Heart right ventricle (tissue), 16 donors: ENCODE measurements around the gene UGT2B17. TPM values are rescaled to one million over a fixed set of nuclear protein-coding genes. Genes with fewer than 3 reads are reported as not detected.
"Not testable (repeated sequence)": the region's sequence is repeated elsewhere in the genome, so short reads cannot be mapped to it uniquely, and the experiment has no call there.

Experiments
- ATAC-seq, 8 donors: fragments of 200-7000 bp; cut with Tn5 transposase; one replicate each; pipeline ENCODE4 v1.9.1; 2020; ENCODE audit warnings: mild to moderate bottlenecking in 8 of 8, moderate library complexity in 8 of 8, moderate number of reproducible peaks in 1 of 8
- DNase-seq, 2 donors: peaks; one replicate each; pipeline ENCODE4 v3.0.0-alpha.2; 2020
- H3K27ac ChIP-seq, 10 donors: fragments of 200-600 bp; sonication (generic) in 2 of 10; one replicate each; pipeline versions ENCODE4 v1.5.0 to v1.8.0; 2020 to 2022; ENCODE audit warnings: mild to moderate bottlenecking in 3 of 10
- H3K27me3 ChIP-seq, 7 donors: fragments of 200-600 bp; one replicate each; pipeline ENCODE4 v1.8.0; 2021 to 2022; ENCODE audit warnings: mild to moderate bottlenecking in 2 of 7
- H3K36me3 ChIP-seq, 9 donors: fragments of 200-600 bp; sonication (generic) in 1 of 9; one replicate each; pipeline versions ENCODE4 v1.5.0 to v1.8.0; 2020 to 2022; ENCODE audit warnings: mild to moderate bottlenecking in 2 of 9
- H3K4me1 ChIP-seq, 9 donors: fragments of 200-600 bp; sonication (generic) in 1 of 9; one replicate each; pipeline versions ENCODE4 v1.5.0 to v1.8.0; 2020 to 2022; ENCODE audit warnings: mild to moderate bottlenecking in 4 of 9
- H3K4me3 ChIP-seq, 10 donors: fragments of 200-600 bp; sonication (generic) in 2 of 10; one replicate each; pipeline versions ENCODE4 v1.5.0 to v1.8.0; 2020 to 2022; ENCODE audit warnings: mild to moderate bottlenecking in 7 of 10, moderate library complexity in 2 of 10
- H3K9me3 ChIP-seq, 11 donors: fragments of 200-600 bp in 10 of 11; sonication (generic) in 2 of 11; one replicate each; pipeline versions ENCODE4 v1.5.0 to v1.8.0; 2013 to 2022; ENCODE audit warnings: mild to moderate bottlenecking in 2 of 11, control low read depth in 1 of 11, moderate library complexity in 1 of 11
- CTCF ChIP-seq, 9 donors: fragments of 200-600 bp; sonication (generic) in 2 of 9; IDR thresholded peaks; one replicate each; pipeline versions ENCODE4 v1.5.0 to v1.8.0; 2021 to 2022; ENCODE audit warnings: antibody characterized with exemption in 9 of 9, mild to moderate bottlenecking in 5 of 9, moderate library complexity in 1 of 9
- WGBS, 2 donors: extraction: QIAGEN DNeasy Blood & Tissue Kit; methylation state at CpG; one replicate each; pipeline ENCODE4 v1.1.7; 2013; ENCODE audit warnings: inconsistent platforms in 1 of 2; 5-methylcytosine and 5-hydroxymethylcytosine counted together
- intact Hi-C, 10 donors: fragments of 100-400 bp; cut with DNase I; formaldehyde crosslinking; loops; one replicate each; pipeline versions ENCODE4 v1.11.1 to v1.14.2; 2022
- polyA plus RNA-seq, 2 donors: library from polyadenylated mRNA; stranded (reverse); fragments of 200-250 nt; gene quantifications; one replicate each; pipeline ENCODE4 v1.2.3, GENCODE V29; 2013
- total RNA-seq, 10 donors: library from RNA; stranded (reverse); fragmentation: NEBNext Ultra II Directional in 3 of 10; extraction: Animal tissue kit (Norgen Biotek cat#: 25700) in 3 of 10; gene quantifications; one replicate each; pipeline versions ENCODE4 v1.2.1 to v1.2.4, GENCODE V29; 2021 to 2023
- donor health status: Arrhythmogenic right ventricular cardiomyopathy.
- donor health status: ischemic (EF 13 %, LVEDD 7.1; RV severe dilation, severe dysfunction).
- donor health status: healthy with polysubstance abuse.
- donor health status: DM: no; HTN: yes; CAD: no.
- donor health status: DM: no; HTN: no; CAD: no.
- donor health status: ischemic (EF 25% LVEDD 6.9; RV normal size, moderate dysfunction).
- donor health status: ischemic (EF 25% LVEDD 5.7; RV mildly dilated, moderate dysfunction).
- donor health status: healthy.
- donor health status: DM: yes; HTN: yes; CAD: no.
- donor health status: Ischemic cardiomyopathy.
- donor health status: ischemic (EF 35%, LVEDD 5.7; RV mildly dilated, moderate dysfunction).
- donor health status: nonischemic (EF 11% LVEDD 7.7; RV severe dilation, severe dysfunction).
- donor health status: DM: yes; HTN: yes; CAD: no.
- donor health status: PGD.
- donor health status: ischemic (EF 29% LVEDD 5.4; RV normal size, mild dysfunction).
- donor health status: nonischemic (EF 23%, LVEDD 6.1; RV moderate dilation, normal function).

The UGT2B17 gene
- total and polyA plus RNA-seq, 12 donors = 0.12 TPM; not detected in 11

- H3K4me3 ChIP-seq = no peak overlapping the region
- H3K27ac ChIP-seq = no peak overlapping the region
- no peaks in the 10 kb centered on the region for H3K9me3 ChIP-seq
- DNase-seq (no peak), ATAC-seq (no peak)
- H3K36me3 ChIP-seq = no peaks in the 10 kb centered on the region
- WGBS, 2 donors = 100% methylated on average over 1 of the region's 1 CpG; no CpG with 5 or more reads in 1 of the 2 donors
- intact Hi-C loops = no loop called here
- no peak for TF ChIP-seq CTCF (IDR thresholded peaks at IDR 0.05)
- H3K4me1 ChIP-seq = no peaks in the 10 kb centered on the region
- H3K27me3 ChIP-seq = no peaks in the 10 kb centered on the region
Observed at GRCh38 chr4:68575081-68575480, 1.0 kb downstream of the UGT2B17 start.

GRCh38 chr4:68572653-68573170, 3.4 kb downstream of the UGT2B17 start:
- intact Hi-C loops = no loop called here
- WGBS, 2 donors = 93% methylated on average over 3 of the region's 3 CpGs; no CpG with 5 or more reads in 1 of the 2 donors
- Histone ChIP-seq H3K36me3 (no peaks in the 10 kb centered on the region), H3K27me3 (no peaks in the 10 kb centered on the region), H3K4me3 (no peak overlapping the region), H3K27ac (no peak overlapping the region), H3K4me1 (no peaks in the 10 kb centered on the region), H3K9me3 (no peaks in the 10 kb centered on the region)
- no peak for DNase-seq
- no peak for ATAC-seq
- TF ChIP-seq CTCF (IDR thresholded peaks at IDR 0.05) = no peak

- no peak overlapping the region for H3K27ac ChIP-seq
Observed at GRCh38 chr4:68570122-68570507, 6.0 kb downstream of the UGT2B17 start.

GRCh38 chr4:68569466-68570121, 6.5 kb downstream of the UGT2B17 start:
- Histone ChIP-seq H3K4me3 (no peak overlapping the region), H3K9me3 (no peaks in the 10 kb centered on the region), H3K27ac (no peak overlapping the region), H3K36me3 (no peaks in the 10 kb centered on the region), H3K4me1 (no peaks in the 10 kb centered on the region), H3K27me3 (no peaks in the 10 kb centered on the region)
- 88% methylated on average over 7 of the region's 7 CpGs; no CpG with 5 or more reads in 1 of the 2 donors for WGBS, 2 donors
- TF ChIP-seq CTCF (IDR thresholded peaks at IDR 0.05) = no peak
- intact Hi-C loops = no loop called here
- ATAC-seq (no peak), DNase-seq (no peak)

More at GRCh38 chr4:68570122-68570507, 6.0 kb downstream of the UGT2B17 start:
- intact Hi-C loops = no loop called here
- Histone ChIP-seq H3K9me3 (no peaks in the 10 kb centered on the region), H3K36me3 (no peaks in the 10 kb centered on the region), H3K4me3 (no peak overlapping the region), H3K27me3 (no peaks in the 10 kb centered on the region), H3K4me1 (no peaks in the 10 kb centered on the region)
- 93% methylated on average over 4 of the region's 4 CpGs; no CpG with 5 or more reads in 1 of the 2 donors for WGBS, 2 donors
- DNase-seq (no peak), ATAC-seq (no peak)
- TF ChIP-seq CTCF (IDR thresholded peaks at IDR 0.05) = no peak

- H3K4me3 ChIP-seq, H3K4me1 ChIP-seq, ATAC-seq, DNase-seq, H3K36me3 ChIP-seq, H3K9me3 ChIP-seq, H3K27ac ChIP-seq, H3K27me3 ChIP-seq, intact Hi-C loops: not testable (repeated sequence)
- 59 to 78% methylated on average over 1 of the region's 1 CpG for WGBS, 2 donors
Observed at GRCh38 chr4:68569036-68569435, 7.1 kb downstream of the UGT2B17 start.

- H3K27me3 ChIP-seq, H3K4me1 ChIP-seq, intact Hi-C loops, H3K9me3 ChIP-seq, H3K36me3 ChIP-seq, H3K4me3 ChIP-seq, ATAC-seq, H3K27ac ChIP-seq, DNase-seq: not testable (repeated sequence)
- WGBS, 2 donors = 54% methylated on average over 4 of the region's 4 CpGs; no CpG with 5 or more reads in 1 of the 2 donors
Observed at GRCh38 chr4:68568535-68568934, 7.6 kb downstream of the UGT2B17 start.

GRCh38 chr4:68566364-68566763, 9.8 kb downstream of the UGT2B17 start:
- H3K4me1 ChIP-seq, H3K4me3 ChIP-seq, H3K36me3 ChIP-seq, ATAC-seq, H3K9me3 ChIP-seq, DNase-seq, H3K27ac ChIP-seq, intact Hi-C loops, H3K27me3 ChIP-seq: not testable (repeated sequence)
- 63% methylated on average over 1 of the region's 1 CpG; no CpG with 5 or more reads in 1 of the 2 donors for WGBS, 2 donors
